HL-60 (cell line): ENCODE measurements around the gene DYNC1LI1.

ENCODE experiments used
- CTCF ChIP-seq: IDR thresholded peaks from one replicate; pipeline ENCODE4 v1.5.1; 2011; ENCODE audit warnings: low read length, control low read depth, inconsistent platforms; ENCODE audit not compliant: insufficient read depth
- GABPA ChIP-seq: IDR thresholded peaks from 2 replicates; pipeline ENCODE4 v1.6.1; 2012; ENCODE audit warnings: low read depth
- POLR2AphosphoS5 ChIP-seq: IDR thresholded peaks from 2 replicates; pipeline ENCODE4 v1.6.1; 2012; ENCODE audit warnings: low read depth
- REST ChIP-seq: IDR thresholded peaks from 2 replicates; pipeline ENCODE4 v1.6.1; 2012; ENCODE audit warnings: low read depth; ENCODE audit not compliant: insufficient replicate concordance

- TF ChIP-seq CTCF = no peak
- no peak for TF ChIP-seq REST
- TF ChIP-seq POLR2AphosphoS5 = no peak
- no peak for TF ChIP-seq GABPA
Measured at GRCh38 chr3:32553459-32553858, 17.2 kb downstream of the DYNC1LI1 start.
